SK-N-MC (cell line): ENCODE measurements around the gene LANCL2.

Experiments used
- DNase-seq: peaks from one replicate; pipeline ENCODE4 v3.0.0-alpha.2; 2011; ENCODE audit warnings: low read depth, low spot score
- H3K27ac ChIP-seq: fragments of 200-600 bp; sonication (generic); 2 replicates; pipeline ENCODE4 v1.5.1; 2016; ENCODE audit warnings: mixed run types
- H3K36me3 ChIP-seq: fragments of 200-600 bp; sonication (generic); 2 replicates; pipeline ENCODE4 v1.6.1; 2017; ENCODE audit warnings: antibody characterized with exemption, low read length, mixed read lengths; ENCODE audit not compliant: insufficient read depth
- H3K4me3 ChIP-seq: fragments of 200-600 bp; sonication (generic); 2 replicates; pipeline ENCODE4 v1.5.1; 2016
- H3K9ac ChIP-seq: fragments of 200-600 bp; sonication (generic); 2 replicates; pipeline ENCODE4 v1.8.0; 2017; ENCODE audit warnings: mixed run types, mixed read lengths; ENCODE audit not compliant: insufficient read length
- H3K9me3 ChIP-seq: fragments of 200-600 bp; sonication (generic); 2 replicates; pipeline ENCODE4 v1.6.1; 2017; ENCODE audit warnings: low read depth, mild to moderate bottlenecking, antibody characterized with exemption, low read length, moderate library complexity, mixed read lengths
- EZH2 ChIP-seq: fragments of 200-600 bp; sonication (generic); IDR thresholded peaks from one replicate; pipeline ENCODE4 v1.6.1; 2017; ENCODE audit warnings: antibody characterized with exemption
- FOXP2 ChIP-seq: optimal IDR thresholded peaks from 2 replicates; pipeline ENCODE3; 2011; ENCODE audit warnings: mild to moderate bottlenecking, moderate library complexity; ENCODE audit not compliant: insufficient read depth; ENCODE audit errors: extremely low read length, control extremely low read depth
- POLR2AphosphoS5 ChIP-seq: IDR thresholded peaks from 2 replicates; pipeline ENCODE4 v1.6.1; 2012; ENCODE audit warnings: mild to moderate bottlenecking, low read depth, low read length, borderline replicate concordance

The LANCL2 gene

DNA sequence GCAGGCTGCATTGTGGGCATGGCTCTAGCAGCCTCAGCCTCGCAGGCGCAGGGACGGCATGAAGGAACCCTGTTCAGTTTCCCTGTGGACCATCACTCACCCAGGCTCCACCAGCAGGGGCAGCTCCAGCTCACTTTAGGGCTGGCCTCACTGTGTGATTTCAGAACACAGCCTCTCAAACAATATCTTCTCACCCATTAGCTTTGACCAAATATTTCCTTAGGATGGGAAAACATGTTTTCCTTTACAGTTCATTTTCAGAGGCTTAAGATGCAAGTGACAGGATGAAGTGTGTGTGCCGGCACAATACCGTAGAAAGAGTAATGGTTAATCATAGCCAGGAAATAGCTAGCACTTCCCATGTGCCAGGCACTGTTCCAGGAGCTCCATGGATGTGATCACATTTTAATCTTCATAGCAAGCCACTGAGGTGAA lies 58.2 kb downstream of the LANCL2 start:
- H3K4me3 ChIP-seq = no peak overlapping the region
- H3K36me3 ChIP-seq = no peaks in the 10 kb centered on the region
- no peak overlapping the region for H3K27ac ChIP-seq
- no peaks in the 10 kb centered on the region for H3K9me3 ChIP-seq
- no peak for DNase-seq
- no peak overlapping the region for H3K9ac ChIP-seq
- TF ChIP-seq EZH2 (no peak), FOXP2 (no peak), POLR2AphosphoS5 (no peak)

DNA sequence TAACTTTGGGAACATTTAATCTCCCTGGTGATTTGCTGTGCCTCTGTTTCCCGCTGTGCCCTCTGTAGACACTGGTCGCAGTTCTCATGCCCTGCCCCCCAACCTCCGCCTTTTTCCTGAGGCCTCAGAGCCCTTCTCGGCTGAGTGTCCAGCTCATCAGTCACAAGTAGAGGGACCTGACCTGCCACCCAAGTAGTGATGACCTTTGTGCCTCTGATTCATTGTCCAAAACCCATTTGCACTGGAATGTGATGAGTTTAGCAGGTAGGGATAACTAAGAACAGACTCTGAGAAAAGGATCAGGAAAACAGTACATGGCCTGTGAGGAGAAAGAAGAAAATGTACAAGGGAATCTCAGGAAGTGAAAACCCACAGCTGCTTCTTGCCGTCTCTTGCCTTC lies 58.8 kb downstream of the LANCL2 start:
- Histone ChIP-seq H3K4me3 (no peak overlapping the region), H3K27ac (no peak overlapping the region), H3K36me3 (no peaks in the 10 kb centered on the region), H3K9ac (no peak overlapping the region), H3K9me3 (no peaks in the 10 kb centered on the region)
- no peak for DNase-seq
- TF ChIP-seq POLR2AphosphoS5 (no peak), FOXP2 (no peak)

DNA sequence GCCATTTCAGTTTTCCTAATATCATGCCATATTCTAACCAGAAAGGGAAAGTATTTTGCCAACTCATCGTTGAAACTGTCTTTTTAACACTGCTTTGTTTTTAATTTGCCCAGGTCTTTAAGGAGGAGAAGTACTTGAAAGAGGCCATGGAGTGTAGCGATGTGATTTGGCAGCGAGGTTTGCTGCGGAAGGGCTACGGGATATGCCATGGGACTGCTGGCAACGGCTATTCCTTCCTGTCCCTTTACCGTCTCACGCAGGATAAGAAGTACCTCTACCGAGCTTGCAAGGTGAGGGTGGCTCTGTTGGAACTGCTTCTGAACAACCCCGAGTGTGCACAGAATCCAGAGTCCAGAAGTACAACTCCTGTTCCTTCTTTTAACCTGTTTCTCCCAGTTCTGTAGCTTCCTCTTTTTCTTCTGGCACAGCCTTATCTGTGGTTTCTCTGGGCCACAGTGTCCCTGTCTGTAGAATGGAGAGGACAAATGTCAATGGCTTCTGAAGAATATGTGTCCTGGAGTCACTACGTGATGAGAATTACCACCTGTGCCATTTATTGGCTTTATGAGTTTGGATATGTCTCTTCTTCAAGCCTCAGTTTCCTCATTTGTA lies 60.1 kb downstream of the LANCL2 start:
- DNase-seq = no peak
- H3K27ac ChIP-seq = no peak overlapping the region
- TF ChIP-seq FOXP2 (no peak), EZH2 (no peak), POLR2AphosphoS5 (no peak)
- no peak overlapping the region for H3K4me3 ChIP-seq
- H3K9ac ChIP-seq = no peak overlapping the region
- H3K36me3 ChIP-seq = no peaks in the 10 kb centered on the region
- no peaks in the 10 kb centered on the region for H3K9me3 ChIP-seq

DNA sequence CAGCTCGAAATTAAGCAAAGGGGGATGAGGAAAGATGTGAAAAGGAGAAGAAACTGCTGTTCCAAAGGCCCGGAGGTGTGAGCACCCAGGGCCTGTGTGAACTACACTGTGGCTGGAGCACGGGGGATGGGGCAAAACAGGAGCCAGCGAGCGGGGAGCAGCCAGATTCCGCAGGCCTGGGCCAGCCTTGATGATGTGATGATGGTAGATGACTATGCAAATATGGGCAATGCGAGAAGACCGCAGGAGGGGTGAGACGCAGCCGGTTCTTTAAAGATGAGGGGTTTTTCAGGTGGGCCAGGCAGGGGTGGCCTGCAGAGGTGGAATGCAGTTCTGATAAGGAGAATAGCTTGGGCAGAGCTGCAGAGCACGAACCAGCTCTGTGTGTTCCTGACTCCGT lies 61.5 kb downstream of the LANCL2 start:
- no peak overlapping the region for H3K27ac ChIP-seq
- DNase-seq = no peak
- H3K9ac ChIP-seq = no peak overlapping the region
- no peaks in the 10 kb centered on the region for H3K9me3 ChIP-seq
- no peak overlapping the region for H3K4me3 ChIP-seq
- H3K36me3 ChIP-seq = no peaks in the 10 kb centered on the region
- no peak for TF ChIP-seq POLR2AphosphoS5
- TF ChIP-seq FOXP2 = no peak
- TF ChIP-seq EZH2 = no peak

DNA sequence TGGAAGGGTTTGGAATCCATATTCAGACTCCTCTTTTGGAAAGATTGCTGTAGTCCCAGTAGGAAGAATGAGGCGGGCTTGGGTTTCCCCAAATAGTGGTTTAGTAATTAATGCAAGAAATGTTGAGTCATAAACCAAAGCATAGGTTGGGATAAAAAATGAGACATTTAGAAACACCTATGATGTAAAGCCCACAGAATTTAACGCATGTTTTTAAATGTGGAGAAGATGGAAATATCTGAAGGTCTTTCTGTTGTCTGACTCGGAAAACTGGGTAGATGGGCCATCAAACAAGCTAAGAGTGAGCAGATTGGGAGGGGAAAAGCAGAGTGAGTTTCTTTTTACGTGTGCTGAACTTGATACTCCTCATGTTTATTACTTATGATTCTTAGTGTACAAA lies 62.2 kb downstream of the LANCL2 start:
- no peak for DNase-seq
- no peak overlapping the region for H3K27ac ChIP-seq
- H3K4me3 ChIP-seq = no peak overlapping the region
- no peaks in the 10 kb centered on the region for H3K9me3 ChIP-seq
- TF ChIP-seq EZH2 (no peak), POLR2AphosphoS5 (no peak), FOXP2 (no peak)
- no peaks in the 10 kb centered on the region for H3K36me3 ChIP-seq
- H3K9ac ChIP-seq = no peak overlapping the region

DNA sequence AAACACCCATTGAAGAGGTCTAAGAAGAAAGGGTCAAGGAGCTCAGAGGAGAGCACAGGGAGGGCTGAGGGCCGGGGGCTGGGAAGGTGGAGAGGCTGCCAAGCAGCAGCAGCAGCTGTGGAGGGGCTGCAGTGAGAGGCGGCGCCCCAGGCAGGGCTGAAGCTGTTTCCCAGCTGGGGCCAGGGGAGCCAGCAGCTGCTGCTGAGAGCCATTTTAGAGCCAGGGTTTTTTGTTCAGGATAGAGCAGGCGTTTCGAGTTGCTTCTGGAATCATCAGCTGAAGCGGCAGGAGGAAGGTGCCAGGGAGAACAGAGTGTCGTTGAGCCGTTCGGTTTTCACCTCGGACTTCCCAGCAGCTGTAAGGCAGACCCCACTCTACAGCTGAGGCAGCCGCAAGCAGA lies 62.7 kb downstream of the LANCL2 start:
- no peak overlapping the region for H3K27ac ChIP-seq
- TF ChIP-seq EZH2 (no peak), POLR2AphosphoS5 (no peak), FOXP2 (no peak)
- H3K36me3 ChIP-seq = no peaks in the 10 kb centered on the region
- DNase-seq = no peak
- no peaks in the 10 kb centered on the region for H3K9me3 ChIP-seq
- H3K4me3 ChIP-seq = no peak overlapping the region
- H3K9ac ChIP-seq = no peak overlapping the region

DNA sequence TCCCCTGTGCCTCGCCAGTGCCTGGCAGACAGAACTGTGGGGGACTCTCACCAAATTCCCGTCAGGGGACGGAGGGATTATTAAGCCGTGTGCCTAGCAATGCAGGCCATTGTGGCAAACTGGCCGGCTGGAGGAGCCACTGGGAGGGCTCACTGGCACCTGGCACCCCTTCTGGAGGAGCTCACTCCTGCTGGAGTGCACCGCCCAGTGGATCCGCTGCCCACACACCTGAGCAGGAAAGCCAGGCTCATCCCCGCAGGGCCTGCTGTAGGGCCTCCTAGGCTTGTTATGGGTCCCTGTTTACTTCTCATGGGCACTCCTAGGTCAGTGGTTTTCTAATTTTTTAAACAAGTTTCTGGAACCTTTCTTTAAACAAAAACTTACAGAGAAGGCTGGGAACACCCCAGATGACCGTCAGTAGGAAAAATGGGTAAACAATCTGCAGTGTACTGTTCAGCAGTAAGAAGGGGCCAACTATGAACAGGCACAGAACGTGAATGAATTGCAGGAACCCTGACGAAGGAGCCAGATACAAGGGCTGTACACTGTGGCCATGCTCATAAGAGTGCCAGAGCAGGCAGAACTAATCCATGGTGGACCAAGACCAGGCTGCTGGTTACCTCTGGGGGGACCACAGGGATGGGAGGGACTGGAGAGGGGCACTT lies 64.8 kb downstream of the LANCL2 start:
- no peak for DNase-seq
- no peak for TF ChIP-seq FOXP2

DNA sequence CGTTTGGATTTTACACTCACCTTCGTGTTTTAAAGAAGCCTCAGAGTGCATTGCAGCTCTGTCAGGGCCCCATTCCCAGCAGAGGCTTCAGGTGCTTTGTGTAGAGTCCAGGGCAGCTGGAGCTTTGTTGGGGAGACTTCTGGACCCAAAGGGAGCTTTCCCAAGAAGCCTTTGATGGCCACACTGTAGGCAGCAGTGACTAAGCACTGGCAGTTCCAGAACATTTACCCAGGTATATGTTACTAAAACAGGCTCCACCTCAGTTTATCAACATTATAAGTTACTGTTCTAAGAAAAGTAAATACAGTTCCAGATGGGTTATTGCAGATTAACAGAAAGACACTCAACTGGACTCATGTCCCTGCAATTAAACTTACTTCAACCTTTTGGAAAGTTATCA lies 66.8 kb downstream of the LANCL2 start:
- DNase-seq = no peak

More for the DNA sequence above, 64.8 kb downstream of the LANCL2 start:
- H3K27ac ChIP-seq = no peak overlapping the region
- H3K9ac ChIP-seq = no peak overlapping the region
- no peaks in the 10 kb centered on the region for H3K9me3 ChIP-seq
- no peak overlapping the region for H3K4me3 ChIP-seq
- H3K36me3 ChIP-seq = no peaks in the 10 kb centered on the region

DNA sequence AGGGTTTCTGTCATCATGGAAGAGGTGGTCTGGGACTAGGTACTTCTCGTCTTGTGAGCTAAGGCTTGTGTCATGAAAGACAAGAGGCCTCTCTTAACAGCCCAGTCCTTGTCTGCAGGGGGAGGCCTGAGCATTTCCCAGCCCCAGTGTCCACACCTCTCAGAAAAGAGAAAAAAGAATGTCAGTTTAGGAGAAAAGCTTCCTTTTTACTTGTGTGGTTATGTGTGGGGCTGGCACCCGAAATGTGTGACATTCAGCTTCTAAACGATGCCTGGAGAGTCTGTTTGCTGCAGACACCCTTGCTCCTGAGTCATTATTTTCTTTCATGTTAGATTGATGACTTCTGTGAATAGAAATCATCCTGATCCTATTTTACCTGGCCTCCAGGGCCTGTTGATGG lies 67.4 kb downstream of the LANCL2 start:
- no peak for TF ChIP-seq POLR2AphosphoS5

More for the DNA sequence above, 66.8 kb downstream of the LANCL2 start:
- Histone ChIP-seq H3K9ac (no peak overlapping the region), H3K9me3 (no peaks in the 10 kb centered on the region), H3K36me3 (no peaks in the 10 kb centered on the region), H3K27ac (no peak overlapping the region), H3K4me3 (no peak overlapping the region)
- no peak for TF ChIP-seq POLR2AphosphoS5
- no peak for TF ChIP-seq FOXP2
- TF ChIP-seq EZH2 = no peak

More for the DNA sequence above, 67.4 kb downstream of the LANCL2 start:
- H3K36me3 ChIP-seq = no peaks in the 10 kb centered on the region
- no peaks in the 10 kb centered on the region for H3K9me3 ChIP-seq
- H3K9ac ChIP-seq = no peak overlapping the region
- DNase-seq = no peak
- H3K27ac ChIP-seq = no peak overlapping the region
- H3K4me3 ChIP-seq = no peak overlapping the region
